ENCODE measurements around the gene DESI1. TPM values are rescaled to one million over a fixed set of nuclear protein-coding genes. Genes with fewer than 3 reads are reported as not detected.
"Not testable (repeated sequence)": the region's sequence is repeated elsewhere in the genome, so short reads cannot be mapped to it uniquely, and the experiment has no call there.

Gene DESI1
- total and polyA plus RNA-seq, 3 experiments from 2014 or later, result 12.5 to 86.9 (median 84.2) TPM

GRCh38 chr22:41574847-41575381, 45.9 kb downstream of the DESI1 start:
- ChIA-PET CTCF (no interaction called here), POLR2A (no interaction called here)
- H3K4me1 ChIP-seq (ENCODE audit: insufficient read depth, low read length), result no peaks in the 10 kb centered on the region
- DNase-seq, result no peak
- H3K27ac ChIP-seq (ENCODE audit: low read depth, low read length), result no peak overlapping the region
- Mint-ChIP-seq H3K36me3 (peaks cover 0 to 35% (median 1%) of the 10 kb centered on the region in 3 donors), H3K27me3 (no peaks in the 10 kb centered on the region), H3K9me3 (no peaks in the 10 kb centered on the region), H3K27ac (no peak overlapping the region), H3K4me1 (no peaks in the 10 kb centered on the region), H3K4me3 (no peak overlapping the region)
- no peak overlapping the region for H3K4me3 ChIP-seq (ENCODE audit: low read length)
- H3K36me3 ChIP-seq (ENCODE audit: insufficient read depth, low read length), result peaks cover under 1% of the 10 kb centered on the region
- no peaks in the 10 kb centered on the region for H3K27me3 ChIP-seq (ENCODE audit: insufficient read depth, low read length, poor library complexity, severe bottlenecking)
- H3K9me3 ChIP-seq (ENCODE audit: low read length), result no peaks in the 10 kb centered on the region

- H3K4me3 ChIP-seq (ENCODE audit: low read length), result no peak overlapping the region
- POLR2A ChIA-PET, result no interaction called here
- no peak for DNase-seq
- H3K9me3 ChIP-seq (ENCODE audit: low read length), result no peaks in the 10 kb centered on the region
- no peak overlapping the region for H3K27ac Mint-ChIP-seq
- H3K4me3 Mint-ChIP-seq, result no peak overlapping the region
- no peak overlapping the region for H3K27ac ChIP-seq (ENCODE audit: low read depth, low read length)
- H3K4me1 Mint-ChIP-seq, result no peaks in the 10 kb centered on the region
- H3K36me3 ChIP-seq (ENCODE audit: insufficient read depth, low read length), result no peaks in the 10 kb centered on the region
- peaks cover 0 to 26% (median 1%) of the 10 kb centered on the region in 3 donors for H3K36me3 Mint-ChIP-seq
- no peaks in the 10 kb centered on the region for H3K27me3 Mint-ChIP-seq
- no peaks in the 10 kb centered on the region for H3K4me1 ChIP-seq (ENCODE audit: insufficient read depth, low read length)
- CTCF ChIA-PET, result no interaction called here
- H3K27me3 ChIP-seq (ENCODE audit: insufficient read depth, low read length, poor library complexity, severe bottlenecking), result no peaks in the 10 kb centered on the region
- no peaks in the 10 kb centered on the region for H3K9me3 Mint-ChIP-seq
These were observed 47.2 kb downstream of the DESI1 start for GRCh38 chr22:41573677-41574076.

GRCh38 chr22:41572305-41572704, 48.5 kb downstream of the DESI1 start:
- H3K27ac ChIP-seq (ENCODE audit: low read depth, low read length); H3K4me3 ChIP-seq (ENCODE audit: low read length); DNase-seq; H3K27me3 Mint-ChIP-seq; H3K36me3 ChIP-seq (ENCODE audit: insufficient read depth, low read length); H3K4me3 Mint-ChIP-seq; H3K4me1 Mint-ChIP-seq; H3K4me1 ChIP-seq (ENCODE audit: insufficient read depth, low read length); POLR2A ChIA-PET; H3K9me3 Mint-ChIP-seq; H3K27me3 ChIP-seq (ENCODE audit: insufficient read depth, low read length, poor library complexity, severe bottlenecking); H3K9me3 ChIP-seq (ENCODE audit: low read length): not testable (repeated sequence)
- H3K36me3 Mint-ChIP-seq, result peaks cover 0 to 14% (median 0%) of the 10 kb centered on the region in 3 donors
- CTCF ChIA-PET, result interaction anchor here (1.0 kb wide), 1 partner anchor 58 kb away, joined by 3 read pairs; no protein-coding TSS in a partner anchor
- H3K27ac Mint-ChIP-seq, result peak overlapping the region in 1 of 8 donors; percentile 77

GRCh38 chr22:41571786-41572185, 49.1 kb downstream of the DESI1 start:
- peaks cover 0 to 9% (median 0%) of the 10 kb centered on the region in 3 donors for H3K36me3 Mint-ChIP-seq

GRCh38 chr22:41570221-41570620, 50.6 kb downstream of the DESI1 start:
- H3K9me3 ChIP-seq (ENCODE audit: low read length), result no peaks in the 10 kb centered on the region
- H3K4me1 Mint-ChIP-seq, result no peaks in the 10 kb centered on the region
- no peaks in the 10 kb centered on the region for H3K4me1 ChIP-seq (ENCODE audit: insufficient read depth, low read length)
- no peak overlapping the region for H3K4me3 Mint-ChIP-seq
- POLR2A ChIA-PET, result interaction anchor here (0.5 to 0.6 kb wide), 2 partner anchors 33 to 152 kb away, joined by 3 to 5 read pairs; no protein-coding TSS in a partner anchor
- H3K4me3 ChIP-seq (ENCODE audit: low read length), result no peak overlapping the region
- no peak overlapping the region for H3K27ac Mint-ChIP-seq
- no peak overlapping the region for H3K27ac ChIP-seq (ENCODE audit: low read depth, low read length)
- CTCF ChIA-PET, result interaction anchor here (1.6 kb wide), 1 partner anchor 34 kb away, joined by 3 read pairs; no protein-coding TSS in a partner anchor
- DNase-seq, result no peak
- no peaks in the 10 kb centered on the region for H3K36me3 Mint-ChIP-seq
- H3K9me3 Mint-ChIP-seq, result no peaks in the 10 kb centered on the region
- no peaks in the 10 kb centered on the region for H3K27me3 Mint-ChIP-seq
- H3K36me3 ChIP-seq (ENCODE audit: insufficient read depth, low read length), result no peaks in the 10 kb centered on the region
- no peaks in the 10 kb centered on the region for H3K27me3 ChIP-seq (ENCODE audit: insufficient read depth, low read length, poor library complexity, severe bottlenecking)

More at GRCh38 chr22:41571786-41572185, 49.1 kb downstream of the DESI1 start:
- no peaks in the 10 kb centered on the region for H3K27me3 Mint-ChIP-seq
- Histone ChIP-seq H3K4me3 (ENCODE audit: low read length) (no peak overlapping the region), H3K27me3 (ENCODE audit: insufficient read depth, low read length, poor library complexity, severe bottlenecking) (no peaks in the 10 kb centered on the region), H3K4me1 (ENCODE audit: insufficient read depth, low read length) (no peaks in the 10 kb centered on the region), H3K27ac (ENCODE audit: low read depth, low read length) (no peak overlapping the region), H3K9me3 (ENCODE audit: low read length) (no peaks in the 10 kb centered on the region), H3K36me3 (ENCODE audit: insufficient read depth, low read length) (no peaks in the 10 kb centered on the region)
- H3K9me3 Mint-ChIP-seq, result no peaks in the 10 kb centered on the region
- no peak overlapping the region for H3K4me3 Mint-ChIP-seq
- no peaks in the 10 kb centered on the region for H3K4me1 Mint-ChIP-seq
- ChIA-PET POLR2A (no interaction called here), CTCF (no interaction called here)
- H3K27ac Mint-ChIP-seq, result no peak overlapping the region
- no peak for DNase-seq

- no peaks in the 10 kb centered on the region for H3K4me1 ChIP-seq (ENCODE audit: insufficient read depth, low read length)
- no peak for DNase-seq
- no peak overlapping the region for H3K27ac ChIP-seq (ENCODE audit: low read depth, low read length)
- CTCF ChIA-PET, result no interaction called here
- no peak overlapping the region for H3K4me3 ChIP-seq (ENCODE audit: low read length)
- H3K36me3 ChIP-seq (ENCODE audit: insufficient read depth, low read length), result no peaks in the 10 kb centered on the region
- Mint-ChIP-seq H3K4me3 (no peak overlapping the region), H3K9me3 (no peaks in the 10 kb centered on the region), H3K27ac (no peak overlapping the region), H3K36me3 (no peaks in the 10 kb centered on the region), H3K4me1 (no peaks in the 10 kb centered on the region), H3K27me3 (peaks cover 0 to 3% of the 10 kb centered on the region in 2 donors)
- POLR2A ChIA-PET, result no interaction called here
- no peaks in the 10 kb centered on the region for H3K27me3 ChIP-seq (ENCODE audit: insufficient read depth, low read length, poor library complexity, severe bottlenecking)
- no peaks in the 10 kb centered on the region for H3K9me3 ChIP-seq (ENCODE audit: low read length)
These were observed 52.0 kb downstream of the DESI1 start for GRCh38 chr22:41568811-41569210.

GRCh38 chr22:41567512-41567768, 53.4 kb downstream of the DESI1 start:
- H3K4me1 ChIP-seq (ENCODE audit: insufficient read depth, low read length), result no peaks in the 10 kb centered on the region
- Mint-ChIP-seq H3K9me3 (no peaks in the 10 kb centered on the region), H3K4me1 (no peaks in the 10 kb centered on the region), H3K27me3 (peaks cover 0 to 7% of the 10 kb centered on the region in 2 donors), H3K4me3 (no peak overlapping the region), H3K27ac (peak overlapping the region in 1 of 8 donors; percentile 17), H3K36me3 (no peaks in the 10 kb centered on the region)
- no peaks in the 10 kb centered on the region for H3K27me3 ChIP-seq (ENCODE audit: insufficient read depth, low read length, poor library complexity, severe bottlenecking)
- no peaks in the 10 kb centered on the region for H3K9me3 ChIP-seq (ENCODE audit: low read length)
- CTCF ChIA-PET, result interaction anchor here (1.2 kb wide), 1 partner anchor 10 kb away, joined by 3 read pairs; no protein-coding TSS in a partner anchor
- H3K36me3 ChIP-seq (ENCODE audit: insufficient read depth, low read length), result no peaks in the 10 kb centered on the region
- no peak overlapping the region for H3K4me3 ChIP-seq (ENCODE audit: low read length)
- no peak overlapping the region for H3K27ac ChIP-seq (ENCODE audit: low read depth, low read length)
- POLR2A ChIA-PET, result no interaction called here
- DNase-seq, result no peak

- POLR2A ChIA-PET, result no interaction called here
- peak overlapping the region in 2 of 8 donors; percentile 8 to 32 for H3K27ac Mint-ChIP-seq
- DNase-seq, result no peak
These were observed 55.3 kb downstream of the DESI1 start for GRCh38 chr22:41565403-41566054.

More at GRCh38 chr22:41565403-41566054, 55.3 kb downstream of the DESI1 start:
- H3K9me3 ChIP-seq (ENCODE audit: low read length), result no peaks in the 10 kb centered on the region
- H3K4me1 ChIP-seq (ENCODE audit: insufficient read depth, low read length), result no peaks in the 10 kb centered on the region
- H3K4me1 Mint-ChIP-seq, result no peaks in the 10 kb centered on the region
- CTCF ChIA-PET, result no interaction called here
- H3K4me3 Mint-ChIP-seq, result no peak overlapping the region
- H3K9me3 Mint-ChIP-seq, result no peaks in the 10 kb centered on the region
- no peak overlapping the region for H3K4me3 ChIP-seq (ENCODE audit: low read length)
- no peaks in the 10 kb centered on the region for H3K36me3 ChIP-seq (ENCODE audit: insufficient read depth, low read length)
- no peak overlapping the region for H3K27ac ChIP-seq (ENCODE audit: low read depth, low read length)
- H3K27me3 Mint-ChIP-seq, result peaks cover 10 to 13% of the 10 kb centered on the region in 2 donors
- H3K36me3 Mint-ChIP-seq, result no peaks in the 10 kb centered on the region
- H3K27me3 ChIP-seq (ENCODE audit: insufficient read depth, low read length, poor library complexity, severe bottlenecking), result no peaks in the 10 kb centered on the region

All from CD8-positive, alpha-beta memory T cell (primary cell).